Activated CD4-positive, alpha-beta T cell treated with anti-CD3 and anti-CD28 coated beads, Interleukin-2, Interleukin-4, amounts not matched to agents 100 ng/mL and 50 ng/mL, durations not matched to agents 16 hours and 8 hours (primary cell): ENCODE data around the gene PIK3R3.

Source experiments
- DNase-seq: peaks from one replicate; pipeline ENCODE4 v3.0.0-alpha.2; 2020; ENCODE audit warnings: low spot score

Gene PIK3R3

DNA sequence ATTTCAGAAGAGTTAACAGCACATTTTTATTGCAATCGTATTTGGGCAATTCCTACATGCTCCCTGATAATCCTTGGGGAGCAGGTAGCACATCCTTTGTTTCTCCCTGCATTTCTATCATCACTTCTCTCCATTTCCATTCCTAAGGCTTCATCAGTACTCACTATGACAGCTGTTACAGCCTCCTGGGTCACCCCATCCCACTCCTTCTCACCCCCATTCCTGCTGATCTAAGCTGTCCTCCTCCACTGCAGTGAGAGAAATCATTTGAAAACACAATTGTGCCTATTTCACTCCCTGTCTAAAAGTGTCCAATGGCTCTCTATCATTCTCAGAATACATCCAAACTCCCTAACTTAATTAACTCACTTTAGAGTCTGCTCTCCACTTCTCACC, 25.5 kb upstream of the PIK3R3 start:
- DNase-seq, result no peak

DNA sequence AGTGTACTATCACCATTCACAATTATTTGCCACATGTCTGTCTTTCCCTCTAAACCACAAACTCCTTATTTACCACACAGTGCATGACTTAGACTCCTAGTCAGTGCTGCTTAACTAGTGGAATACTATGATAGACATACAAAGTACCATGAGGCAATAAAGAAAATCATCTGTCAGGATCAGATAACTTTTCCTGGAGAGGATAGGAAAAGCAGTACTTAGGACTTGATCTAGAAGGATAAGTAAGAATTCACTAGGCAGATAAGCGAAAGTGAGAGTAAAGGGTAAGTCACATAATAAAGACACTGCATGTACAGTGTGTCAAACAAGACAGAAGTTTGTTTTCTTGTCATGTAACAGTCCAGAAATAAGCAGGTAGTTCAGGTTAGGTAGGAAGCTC, 21.3 kb upstream of the PIK3R3 start:
- DNase-seq, result no peak

DNA sequence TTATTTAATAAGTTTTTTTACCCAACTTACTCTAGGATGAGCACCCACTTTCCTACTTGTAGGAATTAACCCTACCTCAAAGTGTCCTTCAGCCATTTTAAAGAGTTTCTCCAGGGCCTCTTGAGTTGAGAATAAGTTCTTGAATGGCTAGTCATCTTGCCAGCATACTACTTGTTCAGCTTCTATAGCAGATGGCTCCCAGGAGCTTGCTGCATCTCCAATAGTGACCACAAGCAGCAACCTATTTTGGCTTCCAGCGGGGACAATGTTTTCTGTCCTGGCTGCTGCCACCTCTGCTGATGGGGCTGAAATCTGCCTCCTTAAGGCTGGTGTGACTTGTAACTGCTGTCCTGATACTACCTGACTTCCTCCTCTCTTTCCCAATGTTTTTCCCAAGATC, 20.8 kb upstream of the PIK3R3 start:
- no peak for DNase-seq

DNA sequence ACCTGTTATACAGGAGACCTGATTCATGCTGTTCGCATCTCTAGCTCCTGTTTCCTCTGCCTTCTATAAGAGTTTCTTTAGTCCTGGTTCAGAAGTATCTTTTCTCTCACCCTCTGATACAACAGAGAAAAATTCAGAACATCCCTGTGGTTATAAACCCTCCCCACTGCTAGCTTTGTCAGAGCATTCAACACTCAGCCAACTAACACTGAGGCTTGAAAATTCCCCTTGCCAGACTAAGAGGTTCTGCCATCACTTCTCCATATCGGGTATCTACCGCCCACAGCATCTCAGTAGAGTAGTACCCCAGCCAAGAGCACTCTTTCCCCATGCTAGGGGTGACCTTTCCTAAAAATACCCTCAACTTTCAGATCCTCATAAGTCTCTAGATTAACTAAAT, 19.6 kb upstream of the PIK3R3 start:
- DNase-seq, result no peak

DNA sequence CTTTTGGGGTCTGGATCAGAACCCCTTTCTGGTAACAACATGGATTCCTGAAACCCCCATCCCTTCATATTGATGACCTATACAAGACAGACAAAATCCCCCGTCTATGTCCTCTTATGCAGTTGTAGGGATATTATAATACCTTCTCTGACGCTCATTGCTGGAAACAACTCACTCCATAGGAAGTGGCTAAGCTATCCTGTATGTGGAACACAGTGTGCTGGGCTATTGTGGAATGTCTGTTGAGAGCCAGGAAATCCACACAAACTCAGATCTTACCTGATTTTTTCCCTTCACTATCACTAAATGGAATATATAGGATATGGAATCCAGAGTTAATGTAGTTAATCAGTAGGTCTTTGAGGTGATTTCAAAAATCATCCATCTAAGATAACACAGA, 17.7 kb upstream of the PIK3R3 start:
- no peak for DNase-seq

DNA sequence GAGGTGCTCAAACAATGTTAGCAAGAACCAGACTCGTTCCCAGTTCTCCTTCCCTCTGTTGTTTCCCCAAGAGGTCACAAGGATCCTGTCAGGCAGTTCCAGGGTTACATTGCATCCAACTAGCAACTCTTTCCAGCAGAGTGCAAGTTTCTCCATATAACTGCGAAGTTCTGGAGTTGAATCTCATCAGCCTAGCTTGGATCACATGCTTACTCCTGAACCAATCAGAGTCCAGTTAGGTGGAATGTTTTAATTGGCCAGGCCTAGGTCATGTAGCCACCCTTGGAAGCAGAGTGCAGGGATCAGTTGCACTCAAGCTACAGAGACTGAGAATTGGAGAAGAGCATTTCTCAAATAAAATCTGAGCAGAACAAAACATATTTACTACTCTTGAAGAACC, 15.9 kb upstream of the PIK3R3 start:
- no peak for DNase-seq

DNA sequence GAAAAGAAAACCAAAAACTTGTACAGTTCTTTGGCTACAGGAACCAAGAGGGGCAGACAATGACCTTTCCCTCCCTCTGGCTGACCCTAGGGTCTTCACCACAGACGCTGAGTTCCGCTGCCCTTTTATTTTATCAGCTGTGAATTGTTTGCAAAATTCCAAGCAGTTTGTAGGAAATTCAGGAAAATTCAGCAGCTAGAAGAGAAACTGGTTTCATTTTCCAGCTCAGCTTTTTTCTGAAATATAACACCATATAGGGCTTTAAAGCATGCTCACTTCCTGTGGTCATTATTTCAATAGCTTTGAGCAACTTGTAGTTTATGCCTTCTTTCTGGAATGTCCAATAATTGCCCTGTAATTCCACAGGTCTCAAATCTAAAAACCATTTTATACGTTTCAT, 5.5 kb upstream of the PIK3R3 start:
- DNase-seq, result no peak

DNA sequence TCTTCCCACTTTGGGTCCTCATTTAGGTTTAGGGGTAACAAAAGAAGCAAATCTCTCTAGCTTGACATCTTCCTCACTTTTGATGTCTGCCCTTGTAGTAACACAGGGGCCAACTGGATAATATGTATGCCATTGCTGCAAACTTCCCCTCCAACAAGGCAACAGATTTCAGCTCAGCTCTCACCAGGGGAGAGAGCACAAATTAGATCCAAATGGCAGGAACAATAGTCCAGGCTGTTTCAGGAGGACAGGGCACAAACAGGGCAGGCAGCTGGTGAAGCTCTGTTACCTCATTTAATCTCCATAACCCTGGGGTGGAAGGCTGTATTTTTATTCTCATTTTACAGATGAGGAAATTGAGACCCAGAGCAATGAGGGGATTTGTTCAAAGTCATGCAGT, 4.3 kb upstream of the PIK3R3 start:
- DNase-seq, result no peak

DNA sequence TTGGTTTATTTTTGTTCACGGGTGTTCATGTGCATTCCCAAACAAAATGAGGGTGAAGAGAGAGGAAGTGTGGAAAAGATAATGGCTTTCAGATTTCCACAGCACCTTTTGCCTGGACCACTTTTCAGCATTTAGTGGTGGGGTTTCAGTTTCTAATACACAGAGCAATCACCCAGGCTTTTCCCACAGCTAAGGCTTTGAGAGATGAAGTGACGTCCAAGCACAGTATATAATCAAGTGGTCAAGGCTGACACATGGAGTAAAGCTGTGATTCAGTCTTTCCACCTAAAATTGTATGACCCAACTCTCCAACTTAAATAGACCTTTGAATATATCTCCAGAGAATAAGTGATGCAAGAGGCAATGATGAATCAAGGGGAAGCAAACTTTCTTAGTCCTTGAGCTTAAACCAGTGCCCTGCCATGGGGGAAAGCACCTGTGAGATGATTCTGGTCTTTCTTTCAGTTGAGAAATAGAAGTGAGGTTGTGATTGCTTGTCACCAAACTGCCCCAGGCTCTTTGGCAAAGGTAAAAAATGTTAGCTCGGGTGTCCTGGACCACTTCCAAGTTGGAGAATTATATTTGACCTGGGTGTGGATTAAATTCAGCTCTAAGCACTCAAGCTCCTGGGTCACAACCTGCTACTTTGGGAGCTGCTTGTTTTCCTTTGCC, 2.4 kb upstream of the PIK3R3 start:
- no peak for DNase-seq

DNA sequence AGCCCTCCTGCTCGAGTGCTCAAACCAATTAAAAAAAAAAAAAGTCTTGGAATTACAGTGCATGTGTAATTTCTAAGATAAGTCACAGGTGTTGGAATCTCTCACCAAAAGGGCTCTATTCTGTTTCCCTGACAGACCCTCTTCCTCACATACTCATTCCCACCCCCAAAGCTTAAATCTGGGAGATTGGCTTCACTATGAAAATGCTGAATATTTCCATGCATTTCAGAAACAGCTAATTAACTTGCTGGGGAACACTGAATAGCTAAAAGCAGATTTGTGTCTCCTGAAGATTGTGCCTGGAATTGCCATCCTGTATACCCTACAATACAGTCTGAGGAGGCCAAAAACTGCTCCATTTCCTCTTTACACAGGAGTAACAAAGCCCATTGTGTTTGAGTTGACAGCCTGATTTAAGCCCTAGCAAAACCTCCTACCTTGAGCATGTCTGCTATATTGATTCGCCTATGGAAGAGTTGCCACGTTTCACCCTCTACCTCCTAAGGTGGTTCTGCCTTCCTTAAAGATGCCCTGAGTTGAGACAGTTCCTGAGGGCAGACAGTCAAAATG, 1.4 kb upstream of the PIK3R3 start:
- DNase-seq, result no peak

DNA sequence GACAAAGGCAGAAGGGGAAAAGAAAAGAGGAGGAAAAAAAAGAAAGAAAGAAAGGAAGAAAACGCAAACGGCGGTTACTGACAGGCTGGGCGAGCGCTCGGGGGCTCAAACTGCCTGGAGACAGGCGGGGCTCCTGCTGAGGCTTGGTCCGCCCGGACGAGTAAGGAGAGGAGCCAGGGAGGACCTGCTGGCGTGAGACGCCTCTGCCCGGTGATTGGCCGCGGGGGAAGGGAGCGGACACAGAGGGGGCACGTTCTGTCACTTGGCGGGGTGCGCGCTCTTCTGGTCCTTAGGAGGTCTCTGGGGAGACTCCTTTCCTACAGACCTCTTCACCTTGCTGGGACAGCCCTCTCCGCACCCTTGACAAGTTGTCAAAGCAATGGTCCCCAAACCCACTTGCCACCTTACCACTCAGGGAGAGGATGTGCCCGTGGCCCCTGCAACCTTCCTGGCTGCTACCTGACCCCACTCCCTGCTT, 791 bp upstream of the PIK3R3 start:
- DNase-seq, result no peak

DNA sequence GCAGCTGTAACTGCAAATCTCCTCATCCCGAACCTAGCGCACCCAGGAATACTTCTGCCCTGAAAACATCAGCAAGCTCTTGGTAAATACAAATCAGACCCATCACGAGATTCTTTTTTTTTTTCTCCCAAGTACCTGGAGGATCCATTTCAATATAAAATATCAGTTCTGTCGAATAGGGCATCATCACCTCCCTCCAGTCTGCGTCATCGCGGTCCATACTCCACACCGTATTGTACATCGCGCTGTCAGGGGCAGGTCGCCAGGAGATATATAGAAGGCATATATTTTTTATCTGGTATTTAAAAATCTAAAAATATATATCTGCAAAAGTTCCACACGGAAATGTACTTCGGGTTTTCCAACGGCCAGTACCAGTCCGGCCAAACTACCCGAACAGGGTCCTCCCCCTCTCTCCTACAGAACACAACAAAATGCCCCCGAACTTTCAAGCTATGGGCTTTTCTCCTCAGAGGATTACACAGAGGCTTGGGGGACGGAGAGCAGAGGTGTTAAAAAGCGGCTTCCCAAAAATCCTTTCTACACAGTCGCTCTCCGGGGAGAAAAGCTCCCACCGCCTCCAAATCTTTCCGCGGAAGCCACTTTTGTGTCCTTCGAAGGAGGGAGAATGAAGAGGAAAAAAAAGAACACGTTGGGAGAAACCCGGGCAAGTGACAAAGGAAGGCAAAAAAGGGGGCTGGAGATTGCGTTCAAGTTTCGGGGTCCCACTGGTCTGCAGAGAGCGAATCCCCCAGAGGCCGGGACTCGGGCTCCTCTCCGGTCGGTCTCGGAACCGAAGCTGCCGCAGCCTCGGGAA, 509 bp downstream of the PIK3R3 start:
- DNase-seq, result no peak

DNA sequence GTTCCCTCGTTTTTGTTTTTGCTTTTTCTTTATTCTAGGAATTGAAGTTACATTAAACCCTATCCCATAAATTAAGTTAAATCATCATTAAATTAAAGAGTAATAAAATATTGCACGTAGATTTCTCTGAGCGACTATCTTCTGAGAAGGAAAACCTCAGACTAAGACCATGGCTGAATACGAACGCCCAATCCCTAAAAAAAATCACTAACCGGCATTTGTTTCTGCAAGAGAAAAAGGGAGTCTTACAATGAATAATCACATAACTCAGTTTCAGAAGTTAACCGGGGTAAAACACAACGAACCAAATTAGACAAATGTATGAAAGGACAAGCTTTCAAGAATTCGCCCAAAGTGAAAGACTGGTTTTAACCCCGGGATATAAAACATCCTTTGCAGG, 1.3 kb downstream of the PIK3R3 start:
- DNase-seq, result no peak

DNA sequence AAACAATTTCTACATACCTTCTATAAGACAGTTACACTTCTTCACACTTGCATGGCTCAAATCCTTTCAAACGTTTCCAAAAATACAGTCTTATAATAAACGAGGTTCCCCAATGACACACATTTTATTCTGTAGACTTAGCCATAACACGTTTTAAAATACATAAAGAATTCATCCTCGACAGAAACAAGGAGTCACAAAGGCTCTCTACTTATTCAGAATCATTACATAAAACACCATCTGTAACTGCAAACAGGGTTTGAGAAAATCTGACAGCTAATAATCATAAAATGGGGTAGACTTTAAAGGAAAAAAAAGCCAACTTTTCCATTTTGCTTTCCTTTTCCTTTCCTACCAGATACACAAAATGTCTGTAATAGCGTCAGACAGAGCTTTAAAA, 1.8 kb downstream of the PIK3R3 start:
- no peak for DNase-seq

DNA sequence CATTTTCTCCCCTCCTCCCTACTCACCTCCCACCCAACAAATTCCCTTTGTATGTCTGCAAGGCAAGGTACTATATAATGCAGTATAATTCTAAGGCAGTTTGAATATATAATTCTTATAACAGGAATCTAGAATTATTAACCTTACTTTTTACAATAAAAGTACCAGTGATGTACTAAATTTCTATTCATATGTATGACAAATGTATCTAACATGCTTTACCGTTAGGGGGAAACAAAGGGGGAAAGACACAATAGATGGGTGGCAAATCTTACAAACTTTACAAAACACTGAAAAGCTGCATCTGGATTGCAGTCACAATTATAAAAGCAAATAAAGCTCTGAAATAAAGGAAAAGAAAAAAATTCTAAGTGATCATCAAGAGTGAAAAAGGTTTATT, 2.3 kb downstream of the PIK3R3 start:
- no peak for DNase-seq

DNA sequence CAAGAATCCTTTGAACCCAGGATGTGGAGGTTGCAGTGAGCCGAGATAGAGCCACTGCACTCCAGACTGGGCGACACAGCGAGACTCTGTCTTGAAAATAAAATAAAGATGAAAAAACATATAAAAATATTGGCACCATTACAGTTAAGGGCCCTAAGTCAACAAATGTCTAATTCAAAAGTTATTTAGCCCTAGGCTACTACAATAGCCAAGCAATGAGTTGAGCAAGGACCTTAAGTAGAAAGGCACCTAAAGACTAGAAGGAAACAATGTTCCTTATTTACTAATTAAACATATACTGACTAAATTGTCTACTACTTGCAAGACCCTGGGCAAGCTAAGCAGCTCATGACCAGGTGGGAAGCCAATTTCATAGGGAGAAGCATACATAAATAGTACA, 4.1 kb downstream of the PIK3R3 start:
- no peak for DNase-seq

DNA sequence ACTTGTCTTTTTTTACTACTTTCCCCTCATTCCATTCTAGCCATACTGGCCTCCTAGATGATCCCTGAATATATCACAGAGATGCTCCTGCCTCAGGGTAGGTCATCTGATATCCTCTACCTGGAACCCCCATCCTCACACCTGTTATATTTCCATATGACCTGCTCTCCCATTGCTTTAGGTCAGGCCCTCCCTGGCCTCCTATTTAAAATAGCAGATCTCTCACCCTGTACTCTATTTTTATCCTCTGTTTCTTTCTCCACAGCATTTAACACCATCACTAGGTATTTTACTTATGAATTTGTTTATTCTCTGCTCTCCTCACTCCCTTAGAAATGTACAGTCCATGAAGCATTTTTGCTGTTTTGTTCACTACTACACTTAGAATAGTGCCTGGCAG, 13.6 kb downstream of the PIK3R3 start:
- DNase-seq, result no peak

DNA sequence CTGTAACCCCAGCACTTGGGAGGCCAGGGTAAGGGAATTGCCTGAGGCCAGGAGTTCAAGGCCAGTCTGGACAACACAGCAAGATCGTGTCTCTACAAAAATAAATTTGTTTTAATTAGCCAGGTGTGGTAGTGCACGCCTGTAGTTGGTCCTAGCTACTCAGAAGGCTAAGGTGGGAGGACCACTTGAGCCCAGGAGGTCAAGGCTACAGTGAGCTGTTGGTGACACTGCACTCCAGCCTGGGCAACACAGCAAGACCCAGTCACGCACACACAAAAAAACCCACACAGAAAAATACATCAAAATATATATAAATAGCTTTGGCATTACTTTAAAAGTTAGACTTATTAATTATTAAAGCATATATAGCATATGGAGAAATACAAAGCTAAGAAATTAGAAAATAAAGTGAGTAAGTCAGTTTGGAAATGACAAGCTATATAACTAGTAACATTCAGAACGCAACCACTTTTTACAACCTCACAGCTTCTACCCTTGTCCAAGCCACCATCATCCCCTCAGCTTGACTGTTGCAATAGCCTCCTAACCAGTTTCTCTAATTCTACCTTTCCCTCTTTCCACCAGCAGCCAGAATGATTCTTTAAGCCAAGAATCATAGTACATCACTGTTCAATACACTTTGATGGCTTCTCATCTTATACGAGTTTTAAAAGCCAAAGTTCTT, 14.5 kb downstream of the PIK3R3 start:
- no peak for DNase-seq

DNA sequence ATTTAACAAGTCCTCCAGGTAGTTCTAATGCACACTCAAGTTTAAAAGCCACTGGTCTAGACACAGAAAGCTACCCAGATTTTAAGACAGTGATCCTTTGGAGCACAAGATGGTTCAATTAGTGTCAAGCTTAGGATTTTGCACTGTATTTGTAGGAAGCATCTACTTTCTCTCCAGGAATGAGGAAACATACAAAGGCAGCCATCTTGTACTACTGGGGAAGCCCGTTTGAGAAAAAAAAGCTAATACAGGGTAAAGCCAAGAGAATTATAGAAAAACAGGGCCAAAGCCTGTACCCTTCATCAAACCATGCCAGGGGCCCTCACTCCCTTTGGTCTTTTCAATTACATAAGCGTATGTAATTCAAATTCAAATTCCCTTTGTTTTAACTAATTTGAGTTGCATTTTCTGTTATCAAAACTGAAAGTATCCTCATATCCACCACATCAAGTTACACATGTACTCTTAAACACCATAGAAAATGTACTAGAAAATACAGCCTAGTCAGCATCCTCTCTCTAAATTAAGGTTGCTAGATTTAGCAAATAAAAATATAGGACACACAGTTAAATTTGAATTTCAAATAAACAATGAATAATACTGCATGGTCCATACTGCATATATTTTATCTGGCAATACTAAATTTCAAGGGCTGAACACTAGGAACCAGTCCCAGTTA, 17.4 kb downstream of the PIK3R3 start:
- no peak for DNase-seq

DNA sequence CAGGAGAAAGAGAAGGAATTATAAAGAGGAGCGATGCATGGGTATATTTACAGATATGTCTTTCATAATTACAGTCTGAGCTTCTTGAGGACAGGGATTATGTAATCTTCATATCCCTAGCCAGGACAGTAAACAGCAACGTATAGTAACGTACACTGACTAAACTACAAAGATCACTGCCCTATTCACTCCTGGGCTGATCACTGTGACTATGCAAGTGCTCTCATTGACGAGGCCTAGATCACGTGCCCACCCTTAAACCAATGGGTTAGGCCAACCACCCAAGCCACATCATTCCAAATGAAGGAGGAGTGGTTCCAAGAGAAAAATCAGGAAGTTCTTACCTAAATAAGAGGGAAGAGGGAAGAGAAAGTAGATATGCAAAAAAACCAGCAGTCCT, 18.5 kb downstream of the PIK3R3 start:
- DNase-seq, result no peak

DNA sequence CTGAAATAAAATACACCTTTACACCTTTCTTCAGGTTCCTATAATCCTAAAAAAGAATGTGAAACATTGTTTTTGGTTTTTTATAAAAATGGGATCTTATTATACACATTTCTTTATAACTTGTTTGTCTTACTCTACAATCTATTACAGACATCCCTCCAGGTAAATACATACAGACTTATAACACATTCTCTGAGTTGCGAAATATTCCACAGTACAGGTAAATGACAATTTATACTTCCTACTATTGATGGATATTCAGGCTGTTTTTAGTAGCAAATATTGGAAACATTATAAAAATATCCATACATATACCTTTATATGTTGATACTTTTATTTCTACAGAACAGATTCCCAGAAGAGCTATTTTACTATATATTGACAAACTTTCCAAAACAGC, 20.3 kb downstream of the PIK3R3 start:
- no peak for DNase-seq

DNA sequence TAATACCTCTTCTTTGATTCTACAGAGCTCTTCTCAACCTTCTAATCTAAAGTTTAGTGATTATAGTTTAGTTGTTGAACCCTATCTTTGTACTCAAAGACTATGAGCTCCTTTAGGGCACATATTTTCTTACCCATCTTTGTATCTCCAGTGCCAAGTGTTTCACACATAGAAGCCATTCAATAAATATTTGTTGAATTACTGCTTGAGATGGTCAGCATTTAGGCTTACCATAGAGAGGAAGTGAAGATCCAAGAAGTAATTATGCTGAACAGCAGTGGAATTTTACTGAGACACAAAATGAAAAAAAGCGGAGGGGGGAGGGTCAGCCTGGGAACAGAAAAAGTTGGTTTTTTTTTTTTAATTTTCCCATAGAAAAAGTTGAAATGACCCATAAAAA, 21.9 kb downstream of the PIK3R3 start:
- no peak for DNase-seq
